ENCODE measurements around the gene SLC44A1.
A peak's percentile ranks its signal among the peaks of the same experiment; 100 is the strongest.

SLC44A1 gene

GRCh38 chr9:105435453-105435852 is 191.0 kb downstream of the SLC44A1 start:
- H3K4me3 ChIP-seq (replicated peaks; ENCODE audit: low read depth, low read length) = no peak overlapping the region
- no peak for TF ChIP-seq CTCF (IDR thresholded peaks at IDR 0.05; ENCODE audit: low read length, missing control alignments)
- no peak for DNase-seq (ENCODE audit: low read depth)

- no peak for DNase-seq (ENCODE audit: low read depth)
- no peak overlapping the region for H3K4me3 ChIP-seq (replicated peaks; ENCODE audit: low read depth, low read length)
- TF ChIP-seq CTCF (IDR thresholded peaks at IDR 0.05; ENCODE audit: low read length, missing control alignments) = no peak
Observed at GRCh38 chr9:105436783-105437182, 192.3 kb downstream of the SLC44A1 start.

GRCh38 chr9:105437704-105438103 is 193.3 kb downstream of the SLC44A1 start:
- no peak for TF ChIP-seq CTCF (IDR thresholded peaks at IDR 0.05; ENCODE audit: low read length, missing control alignments)
- no peak for DNase-seq (ENCODE audit: low read depth)
- no peak overlapping the region for H3K4me3 ChIP-seq (replicated peaks; ENCODE audit: low read depth, low read length)

- H3K4me3 ChIP-seq (replicated peaks; ENCODE audit: low read depth, low read length) = no peak overlapping the region
- TF ChIP-seq CTCF (IDR thresholded peaks at IDR 0.05; ENCODE audit: low read length, missing control alignments) = no peak
- DNase-seq (ENCODE audit: low read depth) = peak; percentile 82
Observed at GRCh38 chr9:105438141-105438806, 193.8 kb downstream of the SLC44A1 start.

- H3K4me3 ChIP-seq (replicated peaks; ENCODE audit: low read depth, low read length) = no peak overlapping the region
- TF ChIP-seq CTCF (IDR thresholded peaks at IDR 0.05; ENCODE audit: low read length, missing control alignments) = no peak
- peak; percentile 63 for DNase-seq (ENCODE audit: low read depth)
Observed at GRCh38 chr9:105439428-105439827, 195.0 kb downstream of the SLC44A1 start.

- TF ChIP-seq CTCF (IDR thresholded peaks at IDR 0.05; ENCODE audit: low read length, missing control alignments) = no peak
- DNase-seq (ENCODE audit: low read depth) = peak; percentile 44
- no peak overlapping the region for H3K4me3 ChIP-seq (replicated peaks; ENCODE audit: low read depth, low read length)
Observed at GRCh38 chr9:105441616-105442160, 197.2 kb downstream of the SLC44A1 start.

- no peak overlapping the region for H3K4me3 ChIP-seq (replicated peaks; ENCODE audit: low read depth, low read length)
- no peak for DNase-seq (ENCODE audit: low read depth)
- no peak for TF ChIP-seq CTCF (IDR thresholded peaks at IDR 0.05; ENCODE audit: low read length, missing control alignments)
Observed at GRCh38 chr9:105443121-105443520, 198.7 kb downstream of the SLC44A1 start.

All from fibroblast of pulmonary artery (primary cell).